Stimulated activated CD4-positive, alpha-beta T cell treated with anti-CD3 and anti-CD28 coated beads, Interleukin-2, amount 100 ng/mL, for 4 hours (primary cell): ENCODE results near the gene PPP2R2B.

Experiments
- DNase-seq: peaks from one replicate; pipeline ENCODE4 v3.0.0-alpha.2; 2020; ENCODE audit warnings: low read depth

The PPP2R2B gene

DNA sequence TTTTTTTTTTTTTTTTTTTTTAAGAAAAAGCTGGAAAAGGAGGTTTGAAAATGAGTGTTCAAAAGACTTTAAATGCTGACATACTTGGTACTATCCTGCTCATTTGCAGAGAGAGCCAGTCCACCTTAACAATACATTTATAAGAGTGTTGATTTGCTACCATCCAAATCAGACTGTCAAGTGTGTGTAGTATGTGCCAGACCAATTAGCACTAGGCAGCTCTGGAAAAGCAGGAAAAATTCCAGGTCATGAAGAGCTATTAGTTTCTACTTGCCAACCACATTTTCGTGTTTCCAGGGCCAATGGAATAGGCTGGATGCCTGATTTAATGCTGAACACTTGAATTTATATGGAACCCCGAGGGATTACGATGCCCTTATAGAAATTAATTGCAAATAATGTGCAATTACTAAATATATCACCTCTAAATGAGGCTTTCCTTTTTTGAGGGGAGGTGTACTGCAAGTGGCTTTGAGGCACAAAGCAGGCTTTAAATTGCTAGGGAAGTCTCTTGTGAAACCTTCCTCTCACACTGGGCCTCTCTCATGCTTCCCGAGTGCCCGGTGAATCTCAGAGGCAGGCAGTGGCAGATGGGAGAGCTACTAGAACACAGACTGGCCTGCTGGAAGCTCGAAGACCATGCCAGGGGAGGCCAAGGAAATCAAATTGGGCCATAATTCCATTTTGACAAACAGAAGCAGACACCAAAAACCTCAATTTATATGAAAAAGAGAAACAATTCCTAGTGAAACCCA lies 178.7 kb downstream of the PPP2R2B start:
- no peak for DNase-seq

GRCh38 chr5:146699138-146699537 lies 179.4 kb downstream of the PPP2R2B start:
- DNase-seq, result no peak

GRCh38 chr5:146698651-146699050 lies 179.9 kb downstream of the PPP2R2B start:
- DNase-seq, result no peak

DNA sequence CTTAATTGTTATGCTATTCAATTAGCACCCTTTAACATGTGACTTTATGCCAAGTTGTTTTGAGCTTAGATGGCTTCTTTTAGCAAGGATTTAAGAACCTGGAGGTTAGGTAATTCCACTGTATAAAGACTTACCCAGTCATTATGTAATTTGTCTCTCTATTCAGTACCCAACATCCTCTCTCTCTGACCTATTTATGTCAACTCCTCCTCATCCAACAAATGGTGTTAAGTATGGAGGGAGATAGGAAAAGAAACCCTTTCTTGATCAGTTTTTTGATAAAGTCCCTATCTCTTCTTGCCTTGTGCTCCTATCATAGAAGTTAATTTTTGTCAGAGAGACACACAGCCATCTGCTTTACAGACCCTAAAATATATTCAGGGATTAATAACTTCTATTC lies 181.3 kb downstream of the PPP2R2B start:
- DNase-seq, result no peak

DNA sequence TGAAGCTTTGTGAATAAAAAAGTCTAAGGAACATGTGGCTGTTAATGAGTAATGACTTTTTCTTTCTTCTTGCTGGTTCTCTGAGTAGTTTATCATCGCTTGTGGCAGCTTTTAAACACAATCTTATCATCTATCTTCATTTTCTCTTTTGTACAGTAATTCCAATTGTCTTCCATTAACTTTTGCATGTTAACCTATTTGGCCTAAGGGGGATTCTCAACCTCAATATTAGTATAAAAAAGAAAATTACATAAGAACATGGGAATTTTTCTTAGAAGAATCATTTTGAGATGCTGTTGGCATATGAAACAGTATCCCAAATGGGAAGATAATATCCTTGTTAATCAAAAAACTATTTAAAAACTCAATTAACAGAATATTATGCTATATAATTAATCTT lies 182.9 kb downstream of the PPP2R2B start:
- no peak for DNase-seq

GRCh38 chr5:146690880-146691355 lies 187.6 kb downstream of the PPP2R2B start:
- no peak for DNase-seq

DNA sequence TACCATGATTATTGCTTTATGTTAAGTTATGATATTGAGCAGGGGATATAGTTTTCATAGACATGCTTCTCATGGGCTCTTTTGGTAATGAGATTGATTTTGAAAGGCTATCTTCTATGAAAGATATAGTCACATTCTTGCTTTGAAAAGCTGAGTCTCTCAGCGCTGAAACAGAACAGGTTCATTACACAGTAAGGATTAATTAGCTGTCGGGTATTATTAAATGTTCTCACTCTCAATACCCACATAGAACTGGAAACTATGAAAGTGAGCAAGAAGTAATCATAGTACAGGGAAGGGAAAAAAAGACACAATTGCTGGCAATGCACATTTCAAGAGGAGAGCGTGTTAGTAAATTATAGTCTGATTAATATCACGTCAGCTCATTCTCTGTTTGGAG lies 190.9 kb downstream of the PPP2R2B start:
- DNase-seq, result no peak

- no peak for DNase-seq
These were observed 194.7 kb downstream of the PPP2R2B start for GRCh38 chr5:146683861-146684260.

GRCh38 chr5:146682899-146683532 lies 195.5 kb downstream of the PPP2R2B start:
- no peak for DNase-seq

DNA sequence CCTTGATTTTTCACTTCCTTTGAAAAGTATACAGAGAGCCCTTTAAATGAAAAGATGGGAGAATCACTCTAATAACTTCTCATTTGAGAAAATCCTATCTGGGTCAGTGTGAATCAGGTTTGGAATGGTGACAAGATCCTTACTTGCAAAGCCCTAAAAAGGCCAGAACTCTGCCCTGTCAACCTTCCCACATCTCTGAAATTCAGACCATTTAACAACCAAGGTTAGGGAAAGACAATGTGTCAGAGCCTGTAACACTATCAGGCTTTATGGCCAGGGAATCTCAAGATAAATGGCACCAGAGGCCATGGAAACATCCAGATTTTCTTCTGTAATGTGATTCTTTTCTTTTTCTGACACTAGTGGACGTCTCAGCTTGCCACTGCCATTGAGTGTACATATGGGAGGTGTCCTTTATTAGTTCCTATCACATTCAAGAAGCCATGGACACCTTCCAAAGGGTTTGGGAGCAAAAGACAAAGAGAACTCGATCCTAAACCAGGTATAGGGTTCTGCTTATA lies 196.9 kb downstream of the PPP2R2B start:
- no peak for DNase-seq

- no peak for DNase-seq
These were observed 197.5 kb downstream of the PPP2R2B start for GRCh38 chr5:146680846-146681584.

GRCh38 chr5:146675636-146676035 lies 202.9 kb downstream of the PPP2R2B start:
- no peak for DNase-seq

- DNase-seq, result no peak
These were observed 205.7 kb downstream of the PPP2R2B start for GRCh38 chr5:146672866-146673265.

- DNase-seq, result no peak
These were observed 206.8 kb downstream of the PPP2R2B start for GRCh38 chr5:146671561-146672295.

DNA sequence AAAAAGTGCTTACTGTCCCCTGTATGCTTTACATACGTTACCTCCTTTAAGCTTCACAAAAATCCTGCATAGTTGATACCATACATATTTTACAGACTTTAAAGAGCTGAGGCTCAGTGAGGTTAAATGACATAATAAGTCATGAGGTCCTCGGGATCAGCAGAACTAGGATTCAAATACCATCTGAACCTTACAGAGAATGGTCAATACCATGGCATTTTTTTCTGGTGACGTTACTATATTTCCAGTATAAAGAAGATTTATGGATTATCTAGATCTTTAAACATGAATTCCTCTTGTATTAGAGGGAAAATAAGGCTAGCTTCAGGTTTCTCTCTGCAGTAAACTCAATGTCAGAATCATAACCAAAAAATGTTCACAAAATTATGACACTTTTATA lies 208.9 kb downstream of the PPP2R2B start:
- no peak for DNase-seq

GRCh38 chr5:146667633-146668272 lies 210.8 kb downstream of the PPP2R2B start:
- DNase-seq, result no peak

DNA sequence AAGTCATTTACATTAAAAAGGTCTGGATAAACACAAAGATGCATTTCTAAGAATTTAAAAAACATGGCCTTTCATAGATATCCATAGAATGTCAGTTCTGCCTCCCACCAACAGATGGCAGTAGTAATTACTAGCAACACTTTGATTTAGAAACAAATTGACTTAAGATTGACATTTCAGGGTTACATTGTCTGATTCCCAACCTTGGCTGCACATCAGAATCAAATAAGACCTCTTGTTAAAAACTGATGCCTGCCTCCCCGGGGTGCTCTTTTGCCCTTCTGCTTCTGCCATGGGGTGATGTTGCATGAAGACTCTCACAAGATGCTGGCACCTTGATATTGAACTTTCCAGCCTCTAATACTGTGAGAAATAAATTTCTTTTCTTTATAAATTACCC lies 216.3 kb downstream of the PPP2R2B start:
- no peak for DNase-seq

GRCh38 chr5:146660376-146660960 lies 218.1 kb downstream of the PPP2R2B start:
- DNase-seq, result no peak

GRCh38 chr5:146659961-146660360 lies 218.6 kb downstream of the PPP2R2B start:
- DNase-seq, result no peak

DNA sequence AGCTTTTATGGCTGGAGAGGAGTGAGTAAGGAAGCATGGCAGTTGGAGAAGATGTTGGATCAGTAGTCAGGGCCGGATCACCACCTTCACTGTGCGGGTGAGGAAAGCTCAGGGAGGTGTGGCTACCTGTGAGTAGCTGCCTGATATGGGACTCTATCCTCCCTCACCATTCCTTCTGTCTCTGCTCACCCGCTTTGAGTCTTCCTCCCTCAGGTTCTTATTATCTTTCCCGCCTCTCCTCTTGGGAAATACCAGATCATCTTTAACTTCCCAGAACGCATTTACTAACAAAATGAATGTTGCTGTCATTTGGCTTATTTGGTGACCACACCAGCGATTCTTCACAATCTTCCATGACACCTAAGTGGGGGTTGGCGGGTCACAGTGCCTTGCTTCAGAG lies 221.9 kb downstream of the PPP2R2B start:
- no peak for DNase-seq

- no peak for DNase-seq
These were observed 225.0 kb downstream of the PPP2R2B start for GRCh38 chr5:146653560-146653959.
